IMR-90 (cell line): ENCODE measurements around the gene FAM110D. TPM values are rescaled to one million over a fixed set of nuclear protein-coding genes. Genes with fewer than 3 reads are reported as not detected.

Experiments
- ATAC-seq: fragments of 200-7000 bp; cut with Tn5 transposase; 2 replicates; pipeline ENCODE4 v1.9.1; 2020; ENCODE audit warnings: low read depth, mild to moderate bottlenecking, moderate library complexity
- BruUV-seq: library from RNA; stranded (reverse); fragments of 400-500 nt; replicated peaks from 2 replicates; lab custom pipeline; 2021; lab: Mats Ljungman, UMichigan
- CTCF ChIA-PET: fragments of 300-600 bp; formaldehyde crosslinking; extraction: SDS; loops from one replicate; lab custom pipeline; 2021; ENCODE audit warnings: antibody characterized with exemption; lab: Yijun Ruan, JAX
- POLR2A ChIA-PET: fragments of 300-600 bp; sonication (Branson Sonifier 250); formaldehyde crosslinking; loops from one replicate; lab custom pipeline; 2022; ENCODE audit warnings: antibody characterized with exemption; ENCODE audit not compliant: unreplicated experiment; lab: Charles Lee
- DNase-seq: peaks from one replicate; pipeline ENCODE4 v3.0.0; 2013
- H2AFZ ChIP-seq: replicated peaks from 2 replicates; pipeline ENCODE3; 2013; ENCODE audit warnings: low read length, mild to moderate bottlenecking; ENCODE audit not compliant: poor library complexity
- H2AK5ac ChIP-seq: 2 replicates; pipeline ENCODE4 v1.6.1; 2013; ENCODE audit warnings: low read depth, low read length, inconsistent platforms
- H2AK9ac ChIP-seq: replicated peaks from 2 replicates; pipeline ENCODE3; 2013; ENCODE audit warnings: mild to moderate bottlenecking, low read depth, low read length, moderate library complexity; ENCODE audit not compliant: poor library complexity
- H2BK120ac ChIP-seq: 2 replicates; pipeline ENCODE4 v1.6.1; 2013; ENCODE audit warnings: low read depth, low read length, inconsistent platforms
- H2BK15ac ChIP-seq: 3 replicates; pipeline ENCODE4 v1.6.1; 2013; ENCODE audit warnings: low read depth, low read length, inconsistent platforms
- H2BK20ac ChIP-seq: 2 replicates; pipeline ENCODE4 v1.6.1; 2013; ENCODE audit warnings: low read depth, mild to moderate bottlenecking, inconsistent platforms, low read length, moderate library complexity
- H2BK5ac ChIP-seq: 2 replicates; pipeline ENCODE4 v1.6.1; 2013; ENCODE audit warnings: mild to moderate bottlenecking, low read depth, low read length, inconsistent platforms; ENCODE audit not compliant: poor library complexity, severe bottlenecking
- H3K14ac ChIP-seq: replicated peaks from 2 replicates; pipeline ENCODE4 v1.6.1; 2013; ENCODE audit warnings: low read depth, low read length, inconsistent platforms
- H3K18ac ChIP-seq: 2 replicates; pipeline ENCODE4 v1.6.1; 2013; ENCODE audit warnings: low read depth, low read length, control low read depth
- H3K23ac ChIP-seq: 2 replicates; pipeline ENCODE4 v1.6.1; 2013; ENCODE audit warnings: low read depth, low read length, inconsistent platforms
- H3K27ac ChIP-seq: 2 replicates; pipeline ENCODE4 v1.5.1; 2013; ENCODE audit warnings: mild to moderate bottlenecking, control low read depth, low read length; ENCODE audit not compliant: insufficient read depth
- H3K27me3 ChIP-seq: 2 replicates; pipeline ENCODE4 v1.6.1; 2013; ENCODE audit warnings: low read length; ENCODE audit not compliant: control insufficient read depth, insufficient read depth
- H3K36me3 ChIP-seq: 2 replicates; pipeline ENCODE4 v1.6.1; 2013; ENCODE audit warnings: low read length, mixed read lengths; ENCODE audit not compliant: control insufficient read depth, insufficient read depth
- H3K4ac ChIP-seq: 2 replicates; pipeline ENCODE4 v1.6.1; 2013; ENCODE audit warnings: low read depth, low read length, inconsistent platforms
- H3K4me1 ChIP-seq: 2 replicates; pipeline ENCODE4 v1.6.1; 2013; ENCODE audit warnings: low read length, mixed read lengths; ENCODE audit not compliant: control insufficient read depth, insufficient read depth
- H3K4me2 ChIP-seq: 2 replicates; pipeline ENCODE4 v1.6.1; 2013; ENCODE audit warnings: low read depth, mild to moderate bottlenecking, control low read depth, low read length, moderate library complexity
- H3K4me3 ChIP-seq: 2 replicates; pipeline ENCODE4 v1.5.1; 2013; ENCODE audit warnings: low read depth, mild to moderate bottlenecking, control low read depth, low read length, moderate library complexity; ENCODE audit not compliant: insufficient read depth
- H3K56ac ChIP-seq: 2 replicates; pipeline ENCODE4 v1.6.1; 2013; ENCODE audit warnings: low read length, inconsistent platforms; ENCODE audit not compliant: insufficient read depth; ENCODE audit errors: extremely low read depth
- H3K79me1 ChIP-seq, 2 experiments: 2 replicates each; pipeline ENCODE4 v1.6.1; 2013; ENCODE audit warnings: low read length in 2 of 2, inconsistent platforms in 1 of 2, low read depth in 1 of 2
- H3K9ac ChIP-seq: 2 replicates; pipeline ENCODE4 v1.6.1; 2013; ENCODE audit warnings: low read depth, low read length, control low read depth
- H3K9me1 ChIP-seq: 2 replicates; pipeline ENCODE4 v1.6.1; 2013; ENCODE audit warnings: low read length, inconsistent platforms; ENCODE audit not compliant: insufficient read depth
- H3K9me3 ChIP-seq: 2 replicates; pipeline ENCODE4 v1.6.1; 2013; ENCODE audit warnings: low read length; ENCODE audit not compliant: control insufficient read depth, insufficient read depth
- H4K20me1 ChIP-seq: 2 replicates; pipeline ENCODE4 v1.6.1; 2013; ENCODE audit warnings: low read length, inconsistent platforms; ENCODE audit not compliant: insufficient read depth
- H4K5ac ChIP-seq: 2 replicates; pipeline ENCODE4 v1.6.1; 2013; ENCODE audit warnings: mild to moderate bottlenecking, low read depth, low read length, control low read depth
- H4K8ac ChIP-seq, 2 experiments: 2 replicates each; pipeline ENCODE4 v1.6.1; 2013; ENCODE audit warnings: low read depth in 2 of 2, low read length in 2 of 2, control low read depth in 1 of 2, inconsistent platforms in 1 of 2
- H4K91ac ChIP-seq: 2 replicates; pipeline ENCODE4 v1.6.1; 2013; ENCODE audit warnings: low read depth, low read length, inconsistent platforms; ENCODE audit not compliant: insufficient read depth
- BHLHE40 ChIP-seq: fragments of 150-350 bp; IDR thresholded peaks from 2 replicates; pipeline ENCODE4 v1.6.1; 2016; ENCODE audit warnings: mild to moderate bottlenecking, low read depth, low read length
- CEBPB ChIP-seq: IDR thresholded peaks from 2 replicates; pipeline ENCODE4 v1.6.1; 2012; ENCODE audit warnings: low read depth, low read length, improper control_type of control experiment
- CHD1 ChIP-seq: IDR thresholded peaks from 2 replicates; pipeline ENCODE4 v1.6.1; 2012; ENCODE audit warnings: low read depth, low read length, improper control_type of control experiment
- CTCF ChIP-seq: conservative IDR thresholded peaks from 2 replicates; pipeline ENCODE4 v1.5.1; 2012; ENCODE audit warnings: mild to moderate bottlenecking, low read depth, low read length, improper control_type of control experiment
- ELK1 ChIP-seq: fragments of 150-350 bp; IDR thresholded peaks from 2 replicates; pipeline ENCODE4 v1.6.1; 2016; ENCODE audit warnings: low read depth, mild to moderate bottlenecking, low read length, moderate library complexity, borderline replicate concordance
- FOS ChIP-seq: fragments of 150-350 bp; IDR thresholded peaks from 2 replicates; pipeline ENCODE4 v1.6.1; 2016; ENCODE audit warnings: low read depth, low read length
- MXI1 ChIP-seq: IDR thresholded peaks from 2 replicates; pipeline ENCODE4 v1.6.1; 2012; ENCODE audit warnings: low read depth, mild to moderate bottlenecking, low read length, moderate library complexity, borderline replicate concordance
- NFE2L2 ChIP-seq: fragments of 150-350 bp; IDR thresholded peaks from 2 replicates; pipeline ENCODE4 v1.6.1; 2016; ENCODE audit warnings: low read depth, mild to moderate bottlenecking, low read length
- POLR2A ChIP-seq: IDR thresholded peaks from 2 replicates; pipeline ENCODE4 v1.6.1; 2012; ENCODE audit warnings: mild to moderate bottlenecking, low read depth, low read length
- RAD21 ChIP-seq: IDR thresholded peaks from 2 replicates; pipeline ENCODE4 v1.6.1; 2012; ENCODE audit warnings: low read length, improper control_type of control experiment
- RCOR1 ChIP-seq: IDR thresholded peaks from 2 replicates; pipeline ENCODE4 v1.6.1; 2012; ENCODE audit warnings: mild to moderate bottlenecking, low read length, improper control_type of control experiment; ENCODE audit not compliant: insufficient replicate concordance
- RFX5 ChIP-seq: IDR thresholded peaks from 2 replicates; pipeline ENCODE4 v1.8.0; 2012; ENCODE audit warnings: low read depth, mild to moderate bottlenecking, low read length, moderate library complexity
- SMC3 ChIP-seq: fragments of 150-350 bp; IDR thresholded peaks from 2 replicates; pipeline ENCODE4 v1.6.1; 2016; ENCODE audit warnings: low read depth, mild to moderate bottlenecking, antibody characterized with exemption, low read length, moderate library complexity
- WGBS, 2 experiments: methylation state at CpG; one replicate each; pipeline versions ENCODE4 v1.1.5 to v1.1.7; 2013; ENCODE audit warnings: missing lambda C conversion rate in 2 of 2; ENCODE audit not compliant: insufficient read length in 1 of 2; ENCODE audit errors: extremely low coverage in 2 of 2; 5-methylcytosine and 5-hydroxymethylcytosine counted together
- dilution Hi-C: fragments of 300-500 bp; cut with HindIII; formaldehyde crosslinking; loops from one replicate; pipeline ENCODE4 v1.14.3; 2018; ENCODE audit warnings: low sequenced_read_pairs; ENCODE audit not compliant: unreplicated experiment
- in situ Hi-C: fragments of 300-500 bp; cut with MboI; formaldehyde crosslinking; loops from 3 replicates; pipeline ENCODE4 v1.14.3; 2019; ENCODE audit warnings: low sequenced_read_pairs, inconsistent platforms, mixed read lengths
- intact Hi-C: fragments of 100-400 bp; cut with micrococcal nuclease; formaldehyde crosslinking; loops from 2 replicates; pipeline ENCODE4 v1.10.0; 2022
- polyA plus RNA-seq, 3 experiments: library from polyadenylated mRNA; depleted of rRNA; stranded (reverse); fragments of >200 nt; gene quantifications; 2 replicates each; pipeline ENCODE4 v1.2.3, GENCODE V29; 2012; ENCODE audit warnings: low replicate concordance in 1 of 3
- total RNA-seq: library from RNA; depleted of rRNA; stranded (reverse); fragments of >200 nt; gene quantifications from 2 replicates; pipeline ENCODE4 v1.2.3, GENCODE V29; 2012

The FAM110D gene
- total and polyA plus RNA-seq, 2 of the 4 experiments (the other 2 are of a cell fraction) = not detected

GRCh38 chr1:26197813-26198212 lies 38.9 kb downstream of the FAM110D start:
- H2BK120ac ChIP-seq = no peak overlapping the region
- no peak overlapping the region for H3K23ac ChIP-seq
- no TSS peak for BruUV-seq
- WGBS, 2 experiments = no CpG with 5 or more reads among the region's 11 CpGs
- intact Hi-C loops (no loop called here), in situ Hi-C loops (no loop called here), dilution Hi-C loops (no loop called here)
- H3K27ac ChIP-seq = no peak overlapping the region
- H2BK15ac ChIP-seq = no peak overlapping the region
- no peaks in the 10 kb centered on the region for H3K9me3 ChIP-seq
- POLR2A ChIA-PET = no interaction called here
- no peaks in the 10 kb centered on the region for H3K9me1 ChIP-seq
- H3K36me3 ChIP-seq = no peaks in the 10 kb centered on the region
- H4K20me1 ChIP-seq = no peaks in the 10 kb centered on the region
- H3K4me2 ChIP-seq = no peak overlapping the region
- H3K18ac ChIP-seq = no peak overlapping the region
- H3K27me3 ChIP-seq = peaks cover 45% of the 10 kb centered on the region
- H3K56ac ChIP-seq = no peak overlapping the region
- no peak overlapping the region for H4K91ac ChIP-seq
- CTCF ChIA-PET = no interaction called here
- no peak overlapping the region for H3K9ac ChIP-seq
- H3K4ac ChIP-seq = no peak overlapping the region
- H2AK5ac ChIP-seq = no peak overlapping the region
- H4K5ac ChIP-seq = no peak overlapping the region
- no peak overlapping the region for H4K8ac ChIP-seq
- H3K14ac ChIP-seq = no peak overlapping the region
- H2AFZ ChIP-seq = no peak overlapping the region
- no peak for ATAC-seq
- no peak for DNase-seq
- H3K4me3 ChIP-seq = no peak overlapping the region
- TF ChIP-seq BHLHE40 (no peak), FOS (no peak), RAD21 (no peak), MXI1 (no peak), CHD1 (no peak), CEBPB (no peak), CTCF (no peak), RFX5 (no peak), RCOR1 (no peak), SMC3 (no peak), NFE2L2 (no peak), POLR2A (no peak), ELK1 (no peak)
- H2BK5ac ChIP-seq = no peak overlapping the region
- no peaks in the 10 kb centered on the region for H3K79me1 ChIP-seq
- H2BK20ac ChIP-seq = no peak overlapping the region
- no peak overlapping the region for H2AK9ac ChIP-seq
- no peaks in the 10 kb centered on the region for H3K4me1 ChIP-seq
